CD14-positive monocyte (primary cell): ENCODE results near the gene PLA2G4D. TPM values are rescaled to one million over a fixed set of nuclear protein-coding genes. Genes with fewer than 3 reads are reported as not detected.

Experiments used
- DNase-seq, 3 donors: peaks; one replicate each; pipeline ENCODE4 v3.0.0-alpha.2; 2011 to 2022
- H2AFZ ChIP-seq: 2 replicates; pipeline ENCODE4 v1.6.0; 2012; ENCODE audit warnings: mild to moderate bottlenecking, low read depth, low read length, inconsistent platforms; ENCODE audit not compliant: insufficient read depth, poor library complexity, severe bottlenecking
- H3K27ac ChIP-seq, 2 donors: 1 replicate in 1 of 2; 2 replicates in 1 of 2; pipeline ENCODE4 v1.5.1; 2012 to 2013; ENCODE audit warnings: low read length in 2 of 2, control low read depth in 1 of 2, inconsistent platforms in 1 of 2, low read depth in 1 of 2, mild to moderate bottlenecking in 1 of 2
- H3K27me3 ChIP-seq, 2 donors: one replicate each; pipeline versions ENCODE4 v1.6.0 to v1.6.1; 2011 to 2013; ENCODE audit warnings: low read length in 2 of 2; ENCODE audit not compliant: control insufficient read depth in 2 of 2, insufficient read depth in 2 of 2
- H3K36me3 ChIP-seq, 2 donors: replicated peaks in 1 of 2; 1 replicate in 1 of 2; 2 replicates in 1 of 2; pipeline versions ENCODE4 v1.5.1 to v1.6.1; 2012 to 2013; ENCODE audit warnings: low read length in 2 of 2, control low read depth in 1 of 2, inconsistent platforms in 1 of 2, mild to moderate bottlenecking in 1 of 2; ENCODE audit not compliant: insufficient read depth in 2 of 2, control insufficient read depth in 1 of 2
- H3K4me1 ChIP-seq, 2 donors: 1 replicate in 1 of 2; 2 replicates in 1 of 2; pipeline versions ENCODE4 v1.5.1 to v1.6.1; 2012 to 2013; ENCODE audit warnings: low read length in 2 of 2, control low read depth in 1 of 2, inconsistent platforms in 1 of 2, mild to moderate bottlenecking in 1 of 2, moderate library complexity in 1 of 2; ENCODE audit not compliant: insufficient read depth in 2 of 2, control insufficient read depth in 1 of 2
- H3K4me2 ChIP-seq: replicated peaks from 2 replicates; pipeline ENCODE3; 2012; ENCODE audit warnings: low read length, moderate library complexity, mild to moderate bottlenecking; ENCODE audit not compliant: poor library complexity, severe bottlenecking; ENCODE audit errors: extremely low read depth
- H3K4me3 ChIP-seq, 3 experiments: fragments of 200-600 bp in 1 of 3; sonication (generic) in 1 of 3; replicated peaks in 1 of 3; 1 replicate in 2 of 3; 2 replicates in 1 of 3; pipeline ENCODE4 v1.5.1; 2011 to 2013; ENCODE audit warnings: low read length in 3 of 3, mild to moderate bottlenecking in 3 of 3, control low read depth in 2 of 3, low read depth in 2 of 3, inconsistent platforms in 1 of 3, moderate library complexity in 1 of 3
- H3K79me2 ChIP-seq: 2 replicates; pipeline ENCODE4 v1.6.0; 2012; ENCODE audit warnings: mild to moderate bottlenecking, control low read depth, inconsistent platforms, low read length, moderate library complexity; ENCODE audit not compliant: insufficient read depth
- H3K9ac ChIP-seq: 2 replicates; pipeline ENCODE4 v1.6.0; 2017; ENCODE audit warnings: low read length, mild to moderate bottlenecking; ENCODE audit not compliant: insufficient read depth, poor library complexity, severe bottlenecking
- H3K9me3 ChIP-seq, 2 donors: replicated peaks in 1 of 2; 1 replicate in 1 of 2; 2 replicates in 1 of 2; pipeline versions ENCODE4 v1.5.1 to v1.6.1; 2012 to 2013; ENCODE audit warnings: low read length in 2 of 2, control low read depth in 1 of 2; ENCODE audit not compliant: control insufficient read depth in 1 of 2, insufficient read depth in 1 of 2
- H4K20me1 ChIP-seq: 2 replicates; pipeline ENCODE4 v1.6.0; 2012; ENCODE audit warnings: mild to moderate bottlenecking, low read length, control low read depth, moderate library complexity; ENCODE audit not compliant: insufficient read depth
- H3K27ac Mint-ChIP-seq, 7 donors: one replicate each; pipeline ENCODE4 v1.8.0; 2020; ENCODE audit warnings: mild to moderate bottlenecking in 7 of 7, mixed read lengths in 7 of 7, moderate library complexity in 6 of 7, inconsistent platforms in 2 of 7
- H3K27me3 Mint-ChIP-seq, 3 donors: one replicate each; pipeline ENCODE4 v1.8.0; 2021 to 2022; ENCODE audit warnings: low read depth in 3 of 3, mild to moderate bottlenecking in 3 of 3, mixed read lengths in 3 of 3, moderate library complexity in 3 of 3, inconsistent platforms in 1 of 3
- H3K36me3 Mint-ChIP-seq, 2 donors: one replicate each; pipeline ENCODE4 v1.8.0; 2020; ENCODE audit warnings: mixed read lengths in 2 of 2, inconsistent platforms in 1 of 2, mild to moderate bottlenecking in 1 of 2
- H3K4me1 Mint-ChIP-seq: one replicate; pipeline ENCODE4 v1.8.0; 2020; ENCODE audit warnings: mild to moderate bottlenecking, mixed read lengths
- H3K4me3 Mint-ChIP-seq, 2 donors: one replicate each; pipeline ENCODE4 v1.8.0; 2020; ENCODE audit warnings: mild to moderate bottlenecking in 2 of 2, mixed read lengths in 2 of 2, moderate library complexity in 1 of 2
- H3K9me3 Mint-ChIP-seq, 7 donors: one replicate each; pipeline ENCODE4 v1.8.0; 2020 to 2022; ENCODE audit warnings: mixed read lengths in 7 of 7, mild to moderate bottlenecking in 6 of 7, moderate library complexity in 6 of 7, inconsistent platforms in 2 of 7
- WGBS: methylation state at CpG from one replicate; pipeline ENCODE4 v1.1.5; 2013; ENCODE audit warnings: missing lambda C conversion rate; ENCODE audit not compliant: insufficient coverage; 5-methylcytosine and 5-hydroxymethylcytosine counted together
- intact Hi-C, 2 donors: fragments of 100-400 bp; cut with micrococcal nuclease; formaldehyde crosslinking; loops; one replicate each; pipeline versions ENCODE4 v1.15.0 to v1.15.1; 2023
- polyA plus RNA-seq, 3 donors: library from polyadenylated mRNA; depleted of rRNA in 1 of 3; unstranded in 2 of 3; stranded (reverse) in 1 of 3; fragments of 300-500 nt in 2 of 3; fragments of >200 nt in 1 of 3; fragmentation: Illumina TruSeq in 2 of 3; gene quantifications; 1 replicate in 2 of 3; 2 replicates in 1 of 3; pipeline ENCODE4 v1.2.3, GENCODE V29; 2012 to 2021
- TF ChIP-seq, protein P1 (sequence below): fragments of 200-600 bp; IDR thresholded peaks from one replicate; pipeline ENCODE4 v1.8.0; 2022; ENCODE audit warnings: antibody characterized with exemption, mild to moderate bottlenecking

The PLA2G4D gene
- polyA plus RNA-seq, 3 donors, result not detected

DNA sequence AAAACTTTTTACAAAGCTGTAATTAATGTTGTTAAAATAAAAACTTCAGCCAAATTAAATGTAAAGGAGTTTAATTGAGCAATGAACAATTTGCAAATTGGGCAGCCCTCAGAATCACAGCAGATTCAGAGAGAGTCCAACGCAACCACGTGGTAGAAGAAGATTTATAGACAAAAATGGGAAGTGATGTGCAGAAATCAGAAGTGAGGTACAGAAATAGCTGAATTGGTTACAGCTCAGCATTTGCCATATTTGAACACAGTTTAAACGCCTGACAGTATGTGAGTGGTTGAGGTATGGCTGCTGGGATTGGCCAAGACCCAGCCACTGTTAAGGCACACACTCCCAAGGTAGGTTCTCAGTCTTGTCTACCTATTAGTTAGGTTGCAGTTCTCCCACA is 14.4 kb upstream of the PLA2G4D start:
- intact Hi-C loops, result no loop called here
- Mint-ChIP-seq H3K4me1 (peaks cover 79% of the 10 kb centered on the region), H3K9me3 (peaks cover 0 to 4% (median 0%) of the 10 kb centered on the region in 7 donors), H3K27ac (peak overlapping the region; percentile 51 to 87 (median 75)), H3K4me3 (peak overlapping the region in 1 of 2 donors; percentile 27), H3K36me3 (no peaks in the 10 kb centered on the region), H3K27me3 (peaks cover 0 to 2% (median 0%) of the 10 kb centered on the region in 3 donors)
- no peaks in the 10 kb centered on the region for H3K9me3 ChIP-seq
- H3K79me2 ChIP-seq, result no peaks in the 10 kb centered on the region
- H3K27ac ChIP-seq, result peak overlapping the region in 1 of 2 donors; percentile 49
- no peaks in the 10 kb centered on the region for H4K20me1 ChIP-seq
- peak overlapping the region; percentile 37 for H2AFZ ChIP-seq
- peaks cover 85 to 89% of the 10 kb centered on the region in 2 donors for H3K4me1 ChIP-seq
- no peaks in the 10 kb centered on the region for H3K27me3 ChIP-seq
- H3K36me3 ChIP-seq, result no peaks in the 10 kb centered on the region
- peak overlapping the region; percentile 17 for H3K4me2 ChIP-seq
- H3K9ac ChIP-seq, result no peak overlapping the region
- WGBS, result 0% methylated on average over 3 of the region's 3 CpGs
- TF ChIP-seq, protein P1, sequence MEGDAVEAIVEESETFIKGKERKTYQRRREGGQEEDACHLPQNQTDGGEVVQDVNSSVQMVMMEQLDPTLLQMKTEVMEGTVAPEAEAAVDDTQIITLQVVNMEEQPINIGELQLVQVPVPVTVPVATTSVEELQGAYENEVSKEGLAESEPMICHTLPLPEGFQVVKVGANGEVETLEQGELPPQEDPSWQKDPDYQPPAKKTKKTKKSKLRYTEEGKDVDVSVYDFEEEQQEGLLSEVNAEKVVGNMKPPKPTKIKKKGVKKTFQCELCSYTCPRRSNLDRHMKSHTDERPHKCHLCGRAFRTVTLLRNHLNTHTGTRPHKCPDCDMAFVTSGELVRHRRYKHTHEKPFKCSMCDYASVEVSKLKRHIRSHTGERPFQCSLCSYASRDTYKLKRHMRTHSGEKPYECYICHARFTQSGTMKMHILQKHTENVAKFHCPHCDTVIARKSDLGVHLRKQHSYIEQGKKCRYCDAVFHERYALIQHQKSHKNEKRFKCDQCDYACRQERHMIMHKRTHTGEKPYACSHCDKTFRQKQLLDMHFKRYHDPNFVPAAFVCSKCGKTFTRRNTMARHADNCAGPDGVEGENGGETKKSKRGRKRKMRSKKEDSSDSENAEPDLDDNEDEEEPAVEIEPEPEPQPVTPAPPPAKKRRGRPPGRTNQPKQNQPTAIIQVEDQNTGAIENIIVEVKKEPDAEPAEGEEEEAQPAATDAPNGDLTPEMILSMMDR, result no peak
- H3K4me3 ChIP-seq, result no peak overlapping the region
- DNase-seq, result peak; percentile 32 to 54 (median 45)

DNA sequence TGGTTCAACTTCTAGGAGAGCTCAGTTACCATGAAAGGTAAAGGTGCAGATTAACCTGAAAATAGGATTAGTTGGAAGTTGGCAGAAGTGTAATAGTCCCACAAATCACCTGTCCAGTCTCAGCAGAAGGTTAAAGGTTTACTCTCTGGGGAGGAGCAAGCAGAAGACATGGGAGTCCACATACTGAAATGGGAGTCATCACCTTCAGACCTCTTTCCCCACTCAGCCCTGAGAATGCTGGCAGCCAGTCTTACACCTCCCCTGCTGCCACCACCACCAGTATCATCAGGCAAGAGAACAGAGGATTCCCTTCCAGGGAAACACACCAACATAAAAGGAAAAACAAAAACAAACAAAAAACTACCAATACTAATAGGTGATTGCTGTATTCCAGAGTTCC is 13.8 kb upstream of the PLA2G4D start:
- TF ChIP-seq, protein P1, result no peak
- H3K27me3 Mint-ChIP-seq, result peaks cover 0 to 2% (median 0%) of the 10 kb centered on the region in 3 donors

More for the DNA sequence above, 13.8 kb upstream of the PLA2G4D start:
- Mint-ChIP-seq H3K9me3 (peaks cover 0 to 2% (median 0%) of the 10 kb centered on the region in 7 donors), H3K4me3 (peak overlapping the region in 1 of 2 donors; percentile 43), H3K36me3 (no peaks in the 10 kb centered on the region), H3K27ac (peak overlapping the region in 5 of 7 donors; percentile 3 to 87 (median 65)), H3K4me1 (peaks cover 79% of the 10 kb centered on the region)
- DNase-seq, result no peak
- Histone ChIP-seq H3K27ac (no peak overlapping the region), H3K9ac (no peak overlapping the region), H3K4me3 (no peak overlapping the region), H3K79me2 (no peaks in the 10 kb centered on the region), H3K4me2 (no peak overlapping the region), H3K36me3 (no peaks in the 10 kb centered on the region), H2AFZ (no peak overlapping the region), H3K27me3 (no peaks in the 10 kb centered on the region), H3K9me3 (no peaks in the 10 kb centered on the region), H4K20me1 (no peaks in the 10 kb centered on the region), H3K4me1 (peaks cover 85 to 90% of the 10 kb centered on the region in 2 donors)
- intact Hi-C loops, result no loop called here
